K562 (cell line): ENCODE results near the gene NDFIP2. TPM values are rescaled to one million over a fixed set of nuclear protein-coding genes. Genes with fewer than 3 reads are reported as not detected.

ENCODE experiments used
- ATAC-seq: fragments of 200-7000 bp; cut with Tn5 transposase; 3 replicates; pipeline ENCODE4 v1.9.1; 2020; ENCODE audit warnings: moderate library complexity
- BruUV-seq: library from RNA; stranded (reverse); fragments of 400-500 nt; replicated peaks from 2 replicates; lab custom pipeline; 2021; lab: Mats Ljungman, UMichigan
- CTCF ChIA-PET: fragments of 300-600 bp; formaldehyde crosslinking; extraction: SDS; loops from one replicate; lab custom pipeline; 2021; ENCODE audit warnings: low intra/inter-chr PET ratio; lab: Yijun Ruan, JAX
- POLR2A ChIA-PET: fragments of 300-600, 350-650 bp; sonication (Branson Sonifier 250); formaldehyde crosslinking; extraction: SDS; loops from one replicate; lab custom pipeline; 2021; ENCODE audit warnings: antibody characterized with exemption, inconsistent platforms; lab: Yijun Ruan, JAX
- DNase-seq, 4 experiments: peaks; one replicate each; pipeline versions ENCODE4 v3.0.0 to v3.0.0-alpha.2; 2011 to 2018; ENCODE audit warnings: low spot score in 3 of 4, mixed read lengths in 3 of 4; ENCODE audit errors: extremely low read depth in 1 of 4
- FAIRE-seq: peaks from 2 replicates; lab custom pipeline; 2011; peaks lifted over from hg19 to GRCh38; lab: Jason Lieb, UNC
- H2AFZ ChIP-seq: 2 replicates; pipeline ENCODE4 v1.6.0; 2011; ENCODE audit warnings: low read depth, low read length, control low read depth, inconsistent platforms
- H3K27ac ChIP-seq: fragments of 200-600 bp; 3 replicates; pipeline ENCODE4 v1.8.0; 2011; ENCODE audit warnings: low read depth, mild to moderate bottlenecking, control low read depth, inconsistent platforms, low read length, moderate library complexity, mixed read lengths; ENCODE audit errors: extremely low read depth
- H3K27me3 ChIP-seq, 2 experiments: fragments of 300-600 bp in 1 of 2; 2 replicates in 1 of 2; 3 replicates in 1 of 2; pipeline versions ENCODE4 v1.6.0 to v1.8.0; 2011; ENCODE audit warnings: inconsistent platforms in 2 of 2, low read length in 2 of 2, mild to moderate bottlenecking in 1 of 2, mixed read lengths in 1 of 2, moderate library complexity in 1 of 2; ENCODE audit not compliant: control insufficient read depth in 2 of 2, insufficient read depth in 2 of 2
- H3K36me3 ChIP-seq: fragments of 300-600 bp; 3 replicates; pipeline ENCODE4 v1.8.0; 2011; ENCODE audit warnings: mild to moderate bottlenecking, low read length, inconsistent platforms; ENCODE audit not compliant: control insufficient read depth, insufficient read depth
- H3K4me1 ChIP-seq, 2 experiments: fragments of 200-600 bp in 1 of 2; replicated peaks in 1 of 2; 2 replicates in 1 of 2; 3 replicates in 1 of 2; pipeline versions ENCODE4 v1.5.1 to v1.8.0; 2011; ENCODE audit warnings: inconsistent platforms in 2 of 2, low read length in 2 of 2, mild to moderate bottlenecking in 1 of 2, mixed read lengths in 1 of 2, moderate library complexity in 1 of 2; ENCODE audit not compliant: control insufficient read depth in 2 of 2, insufficient read depth in 2 of 2
- H3K4me2 ChIP-seq: 2 replicates; pipeline ENCODE4 v1.6.1; 2011; ENCODE audit warnings: low read length, control low read depth, inconsistent platforms, mixed read lengths; ENCODE audit not compliant: insufficient read depth
- H3K4me3 ChIP-seq: fragments of 200-600 bp; sonication (generic), shearing (Covaris generic); 2 replicates; pipeline ENCODE4 v1.5.1; 2016; ENCODE audit warnings: control low read depth, inconsistent platforms
- H3K79me2 ChIP-seq: fragments of 200-600 bp; 3 replicates; pipeline ENCODE4 v1.8.0; 2011; ENCODE audit warnings: low read length, inconsistent platforms; ENCODE audit not compliant: control insufficient read depth, insufficient read depth
- H3K9ac ChIP-seq, 2 experiments: 2 replicates each; pipeline versions ENCODE4 v1.6.0 to v1.6.1; 2011; ENCODE audit warnings: low read depth in 2 of 2, low read length in 2 of 2, control low read depth in 1 of 2, inconsistent platforms in 1 of 2, mild to moderate bottlenecking in 1 of 2, mixed read lengths in 1 of 2; ENCODE audit not compliant: insufficient read depth in 1 of 2
- H3K9me1 ChIP-seq: one replicate; pipeline ENCODE4 v1.6.0; 2011; ENCODE audit warnings: inconsistent platforms, mild to moderate bottlenecking, low read length, moderate library complexity; ENCODE audit not compliant: control insufficient read depth, insufficient read depth
- H3K9me3 ChIP-seq: replicated peaks from 2 replicates; pipeline ENCODE4 v1.5.1; 2011; ENCODE audit warnings: low read depth, low read length, inconsistent platforms; ENCODE audit not compliant: control insufficient read depth, insufficient read depth
- H4K20me1 ChIP-seq: replicated peaks from 2 replicates; pipeline ENCODE4 v1.6.1; 2011; ENCODE audit warnings: low read length, inconsistent platforms, mixed read lengths; ENCODE audit not compliant: control insufficient read depth, insufficient read depth
- BRCA1 ChIP-seq, 2 experiments: fragments of 450-650 bp in 1 of 2; sonication (generic) in 1 of 2; formaldehyde crosslinking in 1 of 2; IDR thresholded peaks; 2 replicates each; pipeline versions ENCODE4 v1.5.0 to v1.6.1; 2017 to 2020; ENCODE audit warnings: mild to moderate bottlenecking in 1 of 2, missing genetic modification reagents in 1 of 2
- CBFA2T2 ChIP-seq: fragments of 450-650 bp; conservative IDR thresholded peaks from 2 replicates; pipeline ENCODE4 v1.6.1; 2017; ENCODE audit warnings: mild to moderate bottlenecking
- TRIM28 ChIP-seq: fragments of 450-650 bp; IDR thresholded peaks from 2 replicates; pipeline ENCODE4 v1.6.1; 2017
- ZNF217 ChIP-seq: sonication (generic); formaldehyde crosslinking; IDR thresholded peaks from 2 replicates; pipeline ENCODE4 v1.8.0; 2022; ENCODE audit warnings: mild to moderate bottlenecking, missing genetic modification reagents
- ZNF232 ChIP-seq: sonication (generic); formaldehyde crosslinking; IDR thresholded peaks from 2 replicates; pipeline ENCODE4 v1.8.0; 2022; ENCODE audit warnings: mild to moderate bottlenecking, missing genetic modification reagents
- WGBS: fragments of 100-300 bp; shearing (Covaris generic); methylation state at CpG from one replicate; pipeline ENCODE4 v1.1.6; 2016; ENCODE audit warnings: low coverage, mixed read lengths; ENCODE audit not compliant: insufficient coverage; ENCODE audit errors: missing lambda C conversion rate; 5-methylcytosine and 5-hydroxymethylcytosine counted together
- in situ Hi-C: fragments of 300-500 bp; cut with MboI; formaldehyde crosslinking; loops from 4 replicates; pipeline ENCODE4 v1.15.0; 2018; ENCODE audit warnings: inconsistent platforms, mixed read lengths
- intact Hi-C: fragments of 100-400 bp; cut with micrococcal nuclease; formaldehyde crosslinking; loops from 2 replicates; pipeline ENCODE4 v1.14.2; 2022
- polyA plus RNA-seq, 8 experiments: library from polyadenylated mRNA; depleted of rRNA in 4 of 8; stranded (reverse) in 5 of 8; unstranded in 3 of 8; fragments of >200 nt; fragmentation: Nextera tagmentation in 2 of 8; fragmentation: Illumina TruSeq in 1 of 8; extraction: Ambion mirVana in 2 of 8; extraction: Trizol in 1 of 8; gene quantifications; 2 replicates each; pipeline versions ENCODE4 v1.2.1 to v1.2.3, GENCODE V29; 2011 to 2014; ENCODE audit warnings: inconsistent platforms in 1 of 8, missing spikeins in 1 of 8
- total RNA-seq, 7 experiments: library from RNA; depleted of rRNA in 6 of 7; stranded (reverse); fragments of >200 nt in 6 of 7; fragmentation: Illumina TruSeq in 2 of 7; extraction: Trizol in 2 of 7; gene quantifications; 2 replicates each; pipeline versions ENCODE4 v1.2.1 to v1.2.3, GENCODE V29; 2011 to 2021; ENCODE audit warnings: low replicate concordance in 1 of 7
- TF ChIP-seq, protein P1 (sequence below): fragments of 200-400 bp; formaldehyde crosslinking; IDR thresholded peaks from 2 replicates; pipeline ENCODE4 v1.6.1; 2017; ENCODE audit warnings: mild to moderate bottlenecking, low read depth, low read length, moderate library complexity

Gene NDFIP2
- total and polyA plus RNA-seq, 9 of the 15 experiments (the other 6 are each of a cell fraction or from before 2014, with no cell fraction given), result 13.4 to 54.4 (median 27.8) TPM

DNA sequence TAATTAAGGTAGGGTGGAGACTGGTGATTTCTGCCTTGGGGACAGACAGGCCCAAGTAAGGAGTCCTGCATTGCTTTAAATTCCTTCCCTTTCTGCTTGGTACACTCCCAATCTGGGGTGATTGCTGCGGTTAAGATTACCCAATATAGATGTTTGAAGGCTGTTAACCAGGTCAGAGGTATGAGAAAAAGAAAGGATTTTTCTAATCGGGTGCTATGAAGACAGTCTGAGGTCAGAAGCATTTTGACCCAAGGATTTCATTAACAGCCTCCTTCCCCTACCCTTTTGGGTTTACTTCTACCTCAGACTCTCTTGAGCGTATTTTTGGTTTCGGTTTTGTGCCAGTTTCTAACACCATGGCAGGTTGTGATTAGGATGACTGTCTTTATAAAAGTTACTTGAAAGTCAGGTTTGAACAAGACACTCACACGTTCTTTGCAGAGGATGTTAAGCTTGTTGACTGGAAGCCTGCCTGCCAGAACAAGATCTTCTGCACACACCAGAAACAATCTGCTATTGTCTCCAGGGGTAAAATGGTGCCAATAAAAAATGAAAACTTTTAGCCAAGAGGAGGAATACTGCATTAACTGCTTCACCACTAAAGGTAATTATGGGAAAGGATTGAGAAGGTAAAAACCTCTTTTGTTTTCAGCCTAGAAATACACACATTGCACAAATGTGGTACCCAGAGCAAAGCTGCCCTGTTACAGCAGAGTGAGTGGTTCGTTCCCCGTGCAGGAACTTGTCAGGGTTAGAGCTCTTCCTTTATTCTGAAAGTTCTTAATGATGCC is 108.8 kb downstream of the NDFIP2 start:
- 4% methylated on average over 7 of the region's 7 CpGs for WGBS
- FAIRE-seq, result no peak
- H2AFZ ChIP-seq, result no peak overlapping the region
- TF ChIP-seq ZNF232 (CRISPR knock-in tag) (no peak), ZNF217 (CRISPR knock-in tag) (no peak), TRIM28 (no peak), BRCA1 (IDR thresholded peaks at IDR 0.05) (no peak), BRCA1 (CRISPR knock-in tag; IDR thresholded peaks at IDR 0.05) (no peak), CBFA2T2 (no peak)
- TF ChIP-seq, protein P1, sequence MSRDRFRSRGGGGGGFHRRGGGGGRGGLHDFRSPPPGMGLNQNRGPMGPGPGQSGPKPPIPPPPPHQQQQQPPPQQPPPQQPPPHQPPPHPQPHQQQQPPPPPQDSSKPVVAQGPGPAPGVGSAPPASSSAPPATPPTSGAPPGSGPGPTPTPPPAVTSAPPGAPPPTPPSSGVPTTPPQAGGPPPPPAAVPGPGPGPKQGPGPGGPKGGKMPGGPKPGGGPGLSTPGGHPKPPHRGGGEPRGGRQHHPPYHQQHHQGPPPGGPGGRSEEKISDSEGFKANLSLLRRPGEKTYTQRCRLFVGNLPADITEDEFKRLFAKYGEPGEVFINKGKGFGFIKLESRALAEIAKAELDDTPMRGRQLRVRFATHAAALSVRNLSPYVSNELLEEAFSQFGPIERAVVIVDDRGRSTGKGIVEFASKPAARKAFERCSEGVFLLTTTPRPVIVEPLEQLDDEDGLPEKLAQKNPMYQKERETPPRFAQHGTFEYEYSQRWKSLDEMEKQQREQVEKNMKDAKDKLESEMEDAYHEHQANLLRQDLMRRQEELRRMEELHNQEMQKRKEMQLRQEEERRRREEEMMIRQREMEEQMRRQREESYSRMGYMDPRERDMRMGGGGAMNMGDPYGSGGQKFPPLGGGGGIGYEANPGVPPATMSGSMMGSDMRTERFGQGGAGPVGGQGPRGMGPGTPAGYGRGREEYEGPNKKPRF, result no peak
- TF ChIP-seq, all 486 proteins: peak for 0
- no TSS peak for BruUV-seq
- Histone ChIP-seq H3K9me1 (no peaks in the 10 kb centered on the region), H3K79me2 (no peaks in the 10 kb centered on the region), H3K27me3 (no peaks in the 10 kb centered on the region), H3K27ac (no peak overlapping the region), H4K20me1 (no peaks in the 10 kb centered on the region), H3K4me3 (no peak overlapping the region), H3K4me2 (no peak overlapping the region), H3K9ac (no peak overlapping the region), H3K4me1 (no peaks in the 10 kb centered on the region), H3K9me3 (no peaks in the 10 kb centered on the region), H3K36me3 (no peaks in the 10 kb centered on the region)
- in situ Hi-C loops (no loop called here), intact Hi-C loops (no loop called here)
- ATAC-seq, result no peak
- no peak for DNase-seq
- ChIA-PET POLR2A (no interaction called here), CTCF (no interaction called here)
